HepG2 (cell line): Measurements from ENCODE around the gene YEATS2. TPM values are rescaled to one million over a fixed set of nuclear protein-coding genes. Genes with fewer than 3 reads are reported as not detected.
"Not testable (repeated sequence)": the region's sequence is repeated elsewhere in the genome, so short reads cannot be mapped to it uniquely, and the experiment has no call there.

ENCODE experiments used
- ATAC-seq: fragments of 200-7000 bp; cut with Tn5 transposase; 3 replicates; pipeline ENCODE4 v1.9.1; 2020; ENCODE audit warnings: mild to moderate bottlenecking, moderate library complexity
- BruUV-seq: library from RNA; stranded (reverse); fragments of 400-500 nt; replicated peaks from 2 replicates; lab custom pipeline; 2021; lab: Mats Ljungman, UMichigan
- CTCF ChIA-PET: fragments of 300-600 bp; formaldehyde crosslinking; extraction: SDS; loops from one replicate; lab custom pipeline; 2021; ENCODE audit warnings: low total read pairs, inconsistent platforms, low intra/inter-chr PET ratio; lab: Yijun Ruan, JAX
- POLR2A ChIA-PET: fragments of 350-600 bp; sonication (Branson Sonifier 250); formaldehyde crosslinking; loops from one replicate; lab custom pipeline; 2020; ENCODE audit warnings: antibody characterized with exemption, inconsistent platforms; lab: Yijun Ruan, JAX
- DNase-seq: peaks from one replicate; pipeline ENCODE4 v3.0.0-alpha.2; 2015; ENCODE audit warnings: low spot score
- FAIRE-seq: peaks from 3 replicates; lab custom pipeline; 2011; peaks lifted over from hg19 to GRCh38; lab: Jason Lieb, UNC
- H2AFZ ChIP-seq: one replicate; pipeline ENCODE4 v1.6.1; 2011; ENCODE audit warnings: low read length, inconsistent platforms
- H3K27ac ChIP-seq: fragments of 300-600 bp; 3 replicates; pipeline ENCODE4 v1.8.0; 2011; ENCODE audit warnings: mixed run types, mild to moderate bottlenecking, mixed read lengths, low read length, inconsistent platforms; ENCODE audit not compliant: insufficient read depth; ENCODE audit errors: extremely low read length
- H3K27me3 ChIP-seq, 2 experiments: fragments of 200-600 bp in 1 of 2; 2 replicates in 1 of 2; 3 replicates in 1 of 2; pipeline versions ENCODE4 v1.6.0 to v1.8.0; 2011; ENCODE audit warnings: low read length in 2 of 2, mild to moderate bottlenecking in 2 of 2, moderate library complexity in 2 of 2, inconsistent platforms in 1 of 2; ENCODE audit not compliant: insufficient read depth in 2 of 2, control insufficient read depth in 1 of 2
- H3K36me3 ChIP-seq, 2 experiments: fragments of 200-600 bp in 1 of 2; replicated peaks in 1 of 2; 2 replicates in 1 of 2; 3 replicates in 1 of 2; pipeline versions ENCODE4 v1.5.1 to v1.8.0; 2011; ENCODE audit warnings: low read length in 2 of 2, inconsistent platforms in 1 of 2; ENCODE audit not compliant: insufficient read depth in 2 of 2, control insufficient read depth in 1 of 2
- H3K4me1 ChIP-seq: 2 replicates; pipeline ENCODE4 v1.5.1; 2012; ENCODE audit warnings: low read length, inconsistent platforms; ENCODE audit not compliant: insufficient read depth
- H3K4me2 ChIP-seq: 2 replicates; pipeline ENCODE4 v1.6.0; 2011; ENCODE audit warnings: low read depth, low read length, inconsistent platforms
- H3K4me3 ChIP-seq, 3 experiments: fragments of 200-600 bp in 1 of 3; sonication (generic), shearing (Covaris generic) in 1 of 3; replicated peaks in 1 of 3; 2 replicates each; pipeline ENCODE4 v1.5.1; 2011 to 2016; ENCODE audit warnings: low read length in 3 of 3, inconsistent platforms in 2 of 3, low read depth in 2 of 3, mild to moderate bottlenecking in 2 of 3, control low read depth in 1 of 3, mixed read lengths in 1 of 3; ENCODE audit not compliant: insufficient read depth in 1 of 3
- H3K79me2 ChIP-seq: one replicate; pipeline ENCODE4 v1.6.1; 2011; ENCODE audit warnings: low read length, inconsistent platforms; ENCODE audit not compliant: insufficient read depth
- H3K9ac ChIP-seq: 2 replicates; pipeline ENCODE4 v1.6.0; 2011; ENCODE audit warnings: mild to moderate bottlenecking, low read depth, low read length, inconsistent platforms; ENCODE audit not compliant: insufficient read depth
- H3K9me3 ChIP-seq: 2 replicates; pipeline ENCODE4 v1.5.1; 2012; ENCODE audit warnings: mild to moderate bottlenecking, low read length
- H4K20me1 ChIP-seq: 2 replicates; pipeline ENCODE4 v1.6.0; 2011; ENCODE audit warnings: inconsistent platforms, mild to moderate bottlenecking, low read length, moderate library complexity; ENCODE audit not compliant: insufficient read depth
- CBX5 ChIP-seq: sonication (generic); formaldehyde crosslinking; IDR thresholded peaks from 2 replicates; pipeline ENCODE4 v1.4.0; 2020; ENCODE audit warnings: missing genetic modification reagents, borderline replicate concordance
- FOXJ3 ChIP-seq: sonication (generic); formaldehyde crosslinking; IDR thresholded peaks from 2 replicates; pipeline ENCODE4 v1.4.0; 2020; ENCODE audit warnings: missing genetic modification reagents, mild to moderate bottlenecking, borderline replicate concordance
- IRF1 ChIP-seq: sonication (generic); formaldehyde crosslinking; IDR thresholded peaks from 2 replicates; pipeline ENCODE4 v1.4.0; 2020; ENCODE audit warnings: low read depth, mild to moderate bottlenecking, missing genetic modification reagents
- JDP2 ChIP-seq: sonication (generic); formaldehyde crosslinking; IDR thresholded peaks from 2 replicates; pipeline ENCODE4 v1.8.1; 2022; ENCODE audit warnings: missing genetic modification reagents, borderline replicate concordance
- MAF1 ChIP-seq: sonication (generic); formaldehyde crosslinking; IDR thresholded peaks from 2 replicates; pipeline ENCODE4 v1.5.0; 2020; ENCODE audit warnings: missing genetic modification reagents, borderline replicate concordance
- MEIS2 ChIP-seq: sonication (generic); formaldehyde crosslinking; IDR thresholded peaks from 2 replicates; pipeline ENCODE4 v1.9.0; 2021; ENCODE audit warnings: mild to moderate bottlenecking, missing genetic modification reagents
- MXD3 ChIP-seq: IDR thresholded peaks from 2 replicates; pipeline ENCODE4 v1.6.1; 2016; ENCODE audit warnings: mild to moderate bottlenecking, missing biosample characterization, missing genetic modification reagents
- RBFOX2 ChIP-seq: fragments of 200-400 bp; formaldehyde crosslinking; IDR thresholded peaks from 2 replicates; pipeline ENCODE4 v1.6.1; 2017; ENCODE audit warnings: low read depth, mild to moderate bottlenecking, low read length
- ZNF331 ChIP-seq: sonication (generic); formaldehyde crosslinking; IDR thresholded peaks from 2 replicates; pipeline ENCODE4 v1.4.0; 2020; ENCODE audit warnings: missing genetic modification reagents
- ZNF670 ChIP-seq: sonication (generic); formaldehyde crosslinking; IDR thresholded peaks from 2 replicates; pipeline ENCODE4 v1.8.0; 2022; ENCODE audit warnings: mild to moderate bottlenecking, missing genetic modification reagents, borderline replicate concordance
- ZSCAN12 ChIP-seq: sonication (generic); formaldehyde crosslinking; IDR thresholded peaks from 2 replicates; pipeline ENCODE4 v1.9.0; 2021; ENCODE audit warnings: mild to moderate bottlenecking, missing genetic modification reagents
- ZSCAN5A ChIP-seq: sonication (generic); formaldehyde crosslinking; IDR thresholded peaks from 2 replicates; pipeline ENCODE4 v1.8.0; 2022; ENCODE audit warnings: mild to moderate bottlenecking, missing genetic modification reagents, borderline replicate concordance
- WGBS: methylation state at CpG from one replicate; pipeline ENCODE4 v1.1.6; 2017; ENCODE audit warnings: low lambda C conversion rate; 5-methylcytosine and 5-hydroxymethylcytosine counted together
- in situ Hi-C: cut with HindIII; loops from 2 replicates; pipeline ENCODE4 v1.10.0; 2017; ENCODE audit warnings: low pct_unique_long_range_greater_than_20kb; ENCODE audit not compliant: extremely low pct_ligation_motif_present
- intact Hi-C: fragments of 100-400 bp; cut with micrococcal nuclease; formaldehyde crosslinking; loops from one replicate; pipeline ENCODE4 v1.10.0; 2022; ENCODE audit not compliant: unreplicated experiment
- polyA plus RNA-seq, 8 experiments: library from polyadenylated mRNA; depleted of rRNA in 3 of 8; stranded (reverse) in 7 of 8; unstranded in 1 of 8; fragments of >200 nt; fragmentation: Illumina TruSeq in 4 of 8; extraction: Trizol in 4 of 8; gene quantifications; 2 replicates each; pipeline versions ENCODE4 v1.2.1 to v1.2.3, GENCODE V29; 2011 to 2016; ENCODE audit warnings: low read depth in 4 of 8, missing spikeins in 1 of 8, mixed read lengths in 1 of 8; ENCODE audit not compliant: insufficient read depth in 1 of 8
- total RNA-seq, 5 experiments: library from RNA; depleted of rRNA; stranded (reverse); fragments of >200 nt; fragmentation: Illumina TruSeq; extraction: Trizol; gene quantifications; 2 replicates each; pipeline ENCODE4 v1.2.3, GENCODE V29; 2016; ENCODE audit warnings: low read depth in 1 of 5
- TF ChIP-seq, protein P1 (sequence below): sonication (generic); formaldehyde crosslinking; IDR thresholded peaks from 2 replicates; pipeline ENCODE4 v1.8.0; 2022; ENCODE audit warnings: missing genetic modification reagents, low read depth, mild to moderate bottlenecking, borderline replicate concordance
- TF ChIP-seq, protein P2 (sequence below): IDR thresholded peaks from 2 replicates; pipeline ENCODE4 v1.6.1; 2016

Gene YEATS2
- total and polyA plus RNA-seq, 2 of the 13 experiments (the other 11 are each of a cell fraction or from before 2014, with no cell fraction given), result 18.6 to 33.7 TPM

GRCh38 chr3:183782576-183783276 is 85.1 kb downstream of the YEATS2 start:
- ChIA-PET POLR2A (no interaction called here), CTCF (no interaction called here)
- H3K9ac ChIP-seq, result no peak overlapping the region
- no peaks in the 10 kb centered on the region; a peak in 1 of 5 replicates for H3K27me3 ChIP-seq
- H3K27ac ChIP-seq, result no peak overlapping the region
- WGBS, result 100% methylated on average over 7 of the region's 7 CpGs
- DNase-seq, result no peak
- intact Hi-C loops, result no loop called here
- peaks cover 24 to 67% of the 10 kb centered on the region in 2 experiments for H3K36me3 ChIP-seq
- in situ Hi-C loops, result no loop called here
- H3K79me2 ChIP-seq, result no peaks in the 10 kb centered on the region
- ATAC-seq, result no peak
- H3K4me2 ChIP-seq, result no peak overlapping the region
- H3K4me1 ChIP-seq, result no peaks in the 10 kb centered on the region
- BruUV-seq, result no TSS peak
- no peak overlapping the region for H3K4me3 ChIP-seq
- no peak for FAIRE-seq
- no peaks in the 10 kb centered on the region for H4K20me1 ChIP-seq
- TF ChIP-seq ZSCAN12 (CRISPR knock-in tag), result no peak
- TF ChIP-seq, protein P1, sequence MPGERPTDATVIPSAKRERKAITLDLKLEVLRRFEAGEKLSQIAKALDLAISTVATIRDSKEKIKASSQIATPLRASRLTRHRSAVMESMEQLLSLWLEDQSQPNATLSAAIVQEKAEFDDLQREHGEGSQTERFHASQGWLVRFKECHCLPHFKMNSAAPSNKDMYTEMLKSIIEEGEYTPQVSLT, result no peak
- TF ChIP-seq MEIS2 (CRISPR knock-in tag), result no peak
- no peak for TF ChIP-seq MXD3 (CRISPR knock-in tag)
- TF ChIP-seq CBX5 (CRISPR knock-in tag), result no peak
- TF ChIP-seq, protein P2, sequence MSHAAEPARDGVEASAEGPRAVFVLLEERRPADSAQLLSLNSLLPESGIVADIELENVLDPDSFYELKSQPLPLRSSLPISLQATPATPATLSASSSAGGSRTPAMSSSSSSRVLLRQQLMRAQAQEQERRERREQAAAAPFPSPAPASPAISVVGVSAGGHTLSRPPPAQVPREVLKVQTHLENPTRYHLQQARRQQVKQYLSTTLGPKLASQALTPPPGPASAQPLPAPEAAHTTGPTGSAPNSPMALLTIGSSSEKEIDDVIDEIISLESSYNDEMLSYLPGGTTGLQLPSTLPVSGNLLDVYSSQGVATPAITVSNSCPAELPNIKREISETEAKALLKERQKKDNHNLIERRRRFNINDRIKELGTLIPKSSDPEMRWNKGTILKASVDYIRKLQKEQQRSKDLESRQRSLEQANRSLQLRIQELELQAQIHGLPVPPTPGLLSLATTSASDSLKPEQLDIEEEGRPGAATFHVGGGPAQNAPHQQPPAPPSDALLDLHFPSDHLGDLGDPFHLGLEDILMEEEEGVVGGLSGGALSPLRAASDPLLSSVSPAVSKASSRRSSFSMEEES (CRISPR knock-in tag), result no peak
- no peak for TF ChIP-seq FOXJ3 (CRISPR knock-in tag)
- no peak for TF ChIP-seq RBFOX2
- TF ChIP-seq ZNF331 (CRISPR knock-in tag), result no peak
- TF ChIP-seq MAF1, result no peak
- TF ChIP-seq ZNF670, result no peak
- no peak for TF ChIP-seq JDP2
- no peak for TF ChIP-seq IRF1 (CRISPR knock-in tag)
- no peak for TF ChIP-seq ZSCAN5A
- H3K9me3 ChIP-seq, result no peaks in the 10 kb centered on the region
- no peak overlapping the region for H2AFZ ChIP-seq

- H3K9ac ChIP-seq, DNase-seq, FAIRE-seq, H4K20me1 ChIP-seq, CTCF ChIA-PET, BruUV-seq, H3K4me3 ChIP-seq, H2AFZ ChIP-seq, H3K27me3 ChIP-seq, H3K27ac ChIP-seq, H3K4me2 ChIP-seq, ATAC-seq, POLR2A ChIA-PET, H3K79me2 ChIP-seq, H3K9me3 ChIP-seq, intact Hi-C loops, in situ Hi-C loops, H3K4me1 ChIP-seq: not testable (repeated sequence)
- 96% methylated on average over 10 of the region's 10 CpGs for WGBS
- H3K36me3 ChIP-seq, result peaks cover 20 to 63% of the 10 kb centered on the region in 2 experiments
Observed at GRCh38 chr3:183784503-183784902, 86.9 kb downstream of the YEATS2 start.
